ENCODE results near the gene SPG11.
"Not testable (repeated sequence)": the region's sequence is repeated elsewhere in the genome, so short reads cannot be mapped to it uniquely, and the experiment has no call there.

Gene SPG11

GRCh38 chr15:44580105-44580504 is 83.4 kb downstream of the SPG11 start:
- intact Hi-C loops (cut with DNase I): no loop called here
- DNase-seq: no peak

GRCh38 chr15:44574734-44575133 is 88.7 kb downstream of the SPG11 start:
- intact Hi-C loops (cut with DNase I): no loop called here

DNA sequence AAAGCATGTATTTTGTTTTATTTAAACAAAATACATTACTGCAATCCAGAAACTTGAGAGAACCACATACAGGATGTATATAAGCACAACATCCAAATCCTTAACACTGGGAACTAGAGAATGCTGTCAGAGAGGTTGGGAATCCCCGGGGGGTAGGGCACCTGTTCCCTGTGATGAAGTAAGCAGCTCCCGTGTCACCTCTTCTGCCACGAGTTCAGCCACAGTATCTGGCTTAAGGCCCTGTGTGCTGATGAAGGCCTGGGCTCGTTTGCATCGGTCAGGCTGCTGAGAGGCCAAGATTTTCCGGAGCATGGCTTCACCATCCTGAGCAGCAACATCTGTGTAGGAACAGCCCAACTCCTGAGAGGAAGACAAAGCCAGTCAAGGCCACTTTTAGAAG is 90.1 kb downstream of the SPG11 start:
- DNase-seq: peak in 1 of 42 donors; percentile 13
- intact Hi-C loops (cut with DNase I): no loop called here

More at GRCh38 chr15:44574734-44575133, 88.7 kb downstream of the SPG11 start:
- peak in 1 of 42 donors; percentile 4 for DNase-seq

GRCh38 chr15:44570361-44570760 is 93.1 kb downstream of the SPG11 start:
- intact Hi-C loops (cut with DNase I): no loop called here
- DNase-seq: peak in 1 of 42 donors; percentile 33

DNA sequence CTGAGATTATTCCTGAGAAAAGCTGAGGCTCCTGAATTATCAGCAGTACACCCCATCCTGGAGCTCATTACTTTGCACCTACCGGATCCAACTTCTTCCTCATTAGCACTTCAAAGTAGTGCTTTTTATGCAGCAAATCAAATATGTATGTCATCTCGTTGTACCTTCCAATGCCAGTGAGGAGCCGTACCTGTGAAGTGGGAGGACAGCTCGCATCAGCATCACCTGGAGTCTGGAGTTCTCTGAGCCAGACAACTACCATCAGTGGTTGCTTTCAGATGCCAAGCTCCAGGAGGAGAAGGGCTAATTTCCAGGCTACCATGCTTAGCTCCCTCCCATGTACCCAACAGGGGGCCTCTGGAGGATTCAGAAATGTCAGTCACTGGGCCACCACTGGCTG is 94.1 kb downstream of the SPG11 start:
- DNase-seq: peak in 27 of 42 donors; percentile 10 to 83 (median 44)
- intact Hi-C loops (cut with DNase I): no loop called here

DNA sequence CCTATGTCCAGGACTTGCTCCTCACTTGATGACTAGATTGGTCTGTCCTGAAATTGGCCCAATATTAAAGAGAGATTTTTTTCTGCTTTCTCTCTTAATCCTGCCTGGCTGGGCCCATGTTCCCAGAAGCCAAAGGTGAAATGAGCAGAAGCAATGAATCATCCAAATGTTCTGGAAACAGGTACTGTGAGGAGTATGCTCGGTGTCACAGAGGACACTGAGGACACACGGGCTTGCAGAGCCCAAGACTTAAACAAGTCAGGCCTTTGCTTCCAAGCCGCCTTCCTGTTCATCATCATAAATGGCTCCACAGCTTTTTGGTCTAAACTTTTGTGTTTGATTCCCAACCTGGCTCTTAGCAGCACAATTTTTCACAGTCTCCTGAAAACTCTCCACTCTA is 95.1 kb downstream of the SPG11 start:
- intact Hi-C loops (cut with DNase I): no loop called here

GRCh38 chr15:44566155-44566540 is 97.3 kb downstream of the SPG11 start:
- intact Hi-C loops (cut with DNase I): no loop called here
- DNase-seq: peak in 9 of 42 donors; percentile 4 to 62 (median 26)

More for the DNA sequence above, 95.1 kb downstream of the SPG11 start:
- DNase-seq: peak in 1 of 42 donors; percentile 24

DNA sequence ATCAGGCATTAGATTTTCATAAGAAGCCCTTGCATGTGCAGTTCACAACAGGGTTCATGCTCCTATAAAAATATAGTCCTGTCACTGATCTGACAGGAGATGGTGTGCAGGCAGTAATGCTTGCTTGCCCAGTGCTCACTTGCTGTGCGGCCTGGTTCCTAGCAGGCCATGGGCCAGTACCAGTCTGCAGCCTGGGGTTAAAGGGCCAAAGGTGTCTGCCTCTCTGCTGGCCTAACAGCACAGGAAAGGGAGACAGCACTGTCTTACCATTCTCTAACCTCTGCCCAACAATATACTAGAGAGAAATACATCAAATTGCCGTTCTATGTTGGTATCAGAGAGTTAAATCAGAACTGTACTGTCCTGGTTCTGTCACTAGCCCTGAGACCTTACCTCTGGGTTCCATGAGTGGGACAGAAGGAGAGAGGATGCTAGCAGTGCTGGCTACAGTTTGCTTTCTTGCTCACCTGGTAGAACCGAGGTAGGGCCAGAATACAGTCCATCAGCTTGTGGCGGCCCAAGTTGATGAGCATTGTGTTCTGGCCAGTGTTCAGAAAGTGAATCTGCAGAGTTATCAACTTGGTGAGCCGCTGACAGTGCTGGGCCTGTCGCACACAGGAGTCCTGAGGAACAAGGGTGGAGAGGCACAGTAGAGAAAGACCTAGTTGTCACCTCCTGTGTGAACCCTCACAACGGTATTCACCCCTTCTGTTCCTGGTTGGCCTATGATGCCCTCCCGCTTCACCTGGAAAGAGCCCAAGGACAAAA is 97.9 kb downstream of the SPG11 start:
- intact Hi-C loops (cut with DNase I): no loop called here
- DNase-seq: no peak

DNA sequence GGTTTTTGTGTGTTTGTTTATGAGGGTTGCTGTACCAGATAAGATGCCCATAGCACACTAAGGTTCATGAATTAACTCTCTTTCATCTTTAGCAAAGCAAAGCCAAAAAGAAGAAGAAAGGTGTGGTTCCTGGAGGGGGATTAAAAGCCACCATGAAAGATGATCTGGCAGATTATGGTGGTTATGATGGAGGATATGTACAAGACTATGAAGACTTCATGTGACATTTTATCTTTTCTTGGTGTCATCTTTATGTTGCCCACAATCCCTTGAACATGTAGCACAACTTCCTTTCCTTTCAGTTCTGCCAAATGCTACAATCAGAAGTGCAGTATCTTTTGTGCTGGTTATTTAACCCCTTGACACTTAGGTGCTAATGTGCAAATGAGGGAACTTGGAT is 102.5 kb downstream of the SPG11 start:
- intact Hi-C loops (cut with DNase I): not testable (repeated sequence)

GRCh38 chr15:44554934-44555723 is 108.3 kb downstream of the SPG11 start:
- intact Hi-C loops (cut with DNase I): no loop called here
- no peak for DNase-seq

More for the DNA sequence above, 102.5 kb downstream of the SPG11 start:
- not testable (repeated sequence) for DNase-seq

DNA sequence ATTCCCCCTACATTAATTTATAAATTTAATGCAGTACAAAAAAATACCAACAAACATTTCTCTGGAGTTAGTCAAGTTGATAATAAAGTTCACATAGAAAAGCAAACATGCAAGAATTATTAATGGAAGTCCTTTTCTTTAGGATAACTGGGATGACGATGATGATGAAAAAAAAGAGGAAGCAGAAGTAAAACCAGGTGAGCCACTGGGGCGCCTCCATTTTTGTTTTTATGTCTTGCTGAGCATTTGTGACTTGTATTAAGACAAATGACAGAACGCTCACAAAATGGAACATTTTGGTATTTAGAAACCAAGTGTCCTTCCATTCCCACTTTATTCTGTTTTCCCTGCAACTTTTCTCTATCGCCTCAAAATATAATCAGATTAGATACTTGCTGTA is 112.7 kb downstream of the SPG11 start:
- DNase-seq: no peak

DNA sequence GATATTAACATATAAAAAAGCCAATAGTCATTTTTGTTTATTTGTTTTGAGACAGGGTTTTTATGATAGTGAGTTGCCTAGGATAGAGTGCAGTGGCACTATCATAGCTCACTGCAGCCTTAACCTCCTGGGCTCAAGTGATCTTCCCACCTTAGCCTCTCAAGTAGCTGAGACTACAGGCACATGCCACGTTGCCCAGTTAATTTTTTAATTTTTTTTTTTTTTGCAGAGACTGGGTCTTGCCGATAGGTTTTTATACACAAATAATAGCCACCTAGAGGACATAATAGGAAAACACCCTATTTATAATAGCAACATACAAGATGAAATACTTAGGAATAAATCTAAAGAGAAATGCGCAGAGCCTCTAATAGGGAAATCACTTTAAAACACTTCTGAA is 113.2 kb downstream of the SPG11 start:
- intact Hi-C loops (cut with DNase I): no loop called here
- DNase-seq: no peak

More for the DNA sequence above, 112.7 kb downstream of the SPG11 start:
- intact Hi-C loops (cut with DNase I): no loop called here

- intact Hi-C loops (cut with DNase I); DNase-seq: not testable (repeated sequence)
These were observed 114.3 kb downstream of the SPG11 start for GRCh38 chr15:44549152-44549551.

DNA sequence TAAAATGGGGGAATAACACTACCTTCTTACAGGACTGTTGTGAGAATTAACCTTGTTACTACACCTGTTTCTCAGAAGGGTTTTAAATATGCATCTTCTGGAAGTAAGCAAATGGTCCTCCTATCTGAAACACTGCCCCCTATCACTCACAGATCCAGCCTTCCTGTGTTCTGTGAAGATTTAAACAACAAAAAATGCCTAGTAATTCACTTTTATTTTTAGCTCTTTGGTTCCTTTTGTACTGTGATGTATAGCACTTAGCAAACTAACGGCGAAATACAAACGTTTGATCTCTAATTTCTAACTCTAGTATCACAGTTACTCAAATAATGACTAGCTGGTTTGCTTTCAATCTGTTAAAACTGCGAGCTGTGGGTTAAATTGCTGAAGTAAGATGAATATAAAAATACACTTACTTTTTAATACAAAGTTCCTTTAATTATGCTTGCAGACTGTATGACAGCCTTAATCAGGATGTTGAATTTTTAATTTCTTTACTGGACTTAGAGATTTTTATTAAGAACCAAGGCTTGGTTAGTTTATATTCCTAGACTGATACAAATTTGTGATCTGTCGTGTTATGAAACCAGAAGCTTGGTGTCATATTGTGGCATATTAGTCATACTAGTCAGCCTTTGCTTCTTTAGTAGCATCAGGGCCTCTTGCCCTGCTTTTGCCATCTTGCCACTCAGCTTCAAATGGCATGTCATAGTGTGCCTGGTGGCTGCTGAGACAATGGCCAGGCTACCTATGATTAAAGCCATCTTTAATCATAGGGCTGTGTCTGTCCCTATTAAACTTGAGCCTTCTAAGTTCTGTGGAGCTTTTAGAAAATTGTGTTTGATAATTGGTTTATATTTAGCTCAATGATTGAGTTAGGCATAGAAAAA is 117.3 kb downstream of the SPG11 start:
- intact Hi-C loops (cut with DNase I): no loop called here
- DNase-seq: no peak

DNA sequence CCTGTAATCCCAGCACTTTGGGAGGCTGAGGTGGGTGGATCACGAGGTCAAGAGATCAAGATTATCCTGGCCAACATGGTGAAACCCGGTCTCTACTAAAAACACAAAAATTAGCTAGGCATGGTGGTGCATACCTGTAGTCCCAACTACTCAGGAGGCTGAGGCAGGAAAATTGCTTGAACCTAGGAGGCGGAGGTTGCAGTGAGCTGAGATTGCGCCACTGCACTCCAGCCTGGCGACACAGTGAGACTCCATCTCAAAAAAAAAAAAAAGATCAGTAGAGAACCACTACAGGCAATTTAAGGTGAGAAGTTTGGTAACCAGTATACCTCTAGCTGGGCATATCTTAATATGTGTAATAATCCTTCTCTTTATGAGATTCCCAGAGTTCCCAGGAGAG is 118.7 kb downstream of the SPG11 start:
- DNase-seq; intact Hi-C loops (cut with DNase I): not testable (repeated sequence)

DNA sequence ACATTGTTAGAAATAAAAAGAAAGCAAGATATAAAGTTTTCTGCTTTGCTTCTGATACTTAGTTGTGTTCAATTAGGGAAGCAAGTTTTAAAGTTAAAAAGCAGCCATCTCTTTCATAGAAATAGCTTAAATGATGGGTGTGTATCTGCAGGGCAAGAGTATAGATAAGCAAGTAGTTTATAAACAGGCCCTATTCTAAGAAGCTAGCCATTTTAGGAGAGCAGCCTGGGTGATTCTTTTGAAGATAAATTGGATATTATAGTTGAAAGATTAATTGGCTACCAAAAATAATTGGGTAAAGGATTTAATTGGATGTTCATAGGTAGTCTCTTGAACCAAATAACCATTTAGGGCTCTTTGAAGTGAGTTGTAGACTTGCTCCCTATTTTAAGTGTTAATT is 120.9 kb downstream of the SPG11 start:
- intact Hi-C loops (cut with DNase I): no loop called here

GRCh38 chr15:44541282-44541958 is 122.0 kb downstream of the SPG11 start:
- intact Hi-C loops (cut with DNase I): no loop called here
- no peak for DNase-seq

More for the DNA sequence above, 120.9 kb downstream of the SPG11 start:
- no peak for DNase-seq

DNA sequence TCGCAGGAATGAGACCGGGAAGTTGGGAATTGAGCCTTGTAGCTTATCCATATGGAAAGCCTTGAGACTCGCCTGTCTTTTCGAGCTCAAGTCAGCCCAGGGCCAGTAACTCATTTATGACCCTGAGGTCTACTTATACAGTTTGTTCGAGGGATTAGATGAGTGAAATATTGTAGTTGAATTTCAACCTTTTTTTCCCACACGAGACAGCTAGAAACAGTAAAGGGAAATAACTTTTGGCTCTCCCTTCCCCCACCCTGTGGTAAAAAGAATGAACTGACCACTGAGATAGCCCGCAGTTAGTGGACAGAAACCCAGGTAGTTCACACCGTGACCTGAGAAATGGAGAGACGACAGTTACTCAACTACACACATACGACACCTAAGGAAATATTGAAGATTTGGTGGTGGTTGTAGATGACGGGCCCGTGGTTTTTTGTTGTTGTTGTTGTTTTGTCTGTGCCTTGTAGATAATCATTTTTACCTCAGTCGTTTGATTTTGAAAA is 125.7 kb downstream of the SPG11 start:
- DNase-seq: no peak
- intact Hi-C loops (cut with DNase I): loop anchor here (5.0 kb wide), 1 partner anchor 250 kb away; the partner anchor contains the start of gene GOLM2
